HEK293T (cell line): ENCODE measurements around the gene PIGU.

Experiments
- ARNT ChIP-seq: fragments of 450-650 bp; IDR thresholded peaks from 2 replicates; pipeline ENCODE4 v1.6.1; 2017; ENCODE audit warnings: mild to moderate bottlenecking
- FOXK2 ChIP-seq: fragments of 450-650 bp; IDR thresholded peaks from 2 replicates; pipeline ENCODE4 v1.6.1; 2016; ENCODE audit warnings: mild to moderate bottlenecking

DNA sequence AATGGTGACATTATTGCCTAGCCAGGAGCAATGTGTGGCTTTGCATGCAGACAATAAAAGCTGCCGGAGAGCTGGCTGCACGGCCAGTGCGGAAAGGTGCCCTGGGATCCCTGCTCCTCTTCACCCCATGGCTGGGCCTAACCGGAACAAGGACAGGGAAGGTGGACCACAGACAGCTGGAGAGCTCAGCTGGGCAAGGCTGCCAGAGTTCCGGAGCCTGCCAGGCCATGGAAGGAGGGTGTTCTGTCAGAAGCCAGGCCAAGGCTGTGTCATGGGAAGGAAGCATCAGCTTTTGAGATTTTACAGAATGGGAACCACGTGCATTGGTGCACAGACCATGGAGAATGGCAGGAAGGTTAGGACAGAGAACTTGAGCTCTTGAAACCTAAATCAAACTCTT, 93.3 kb downstream of the PIGU start:
- no peak for TF ChIP-seq ARNT
- no peak for TF ChIP-seq FOXK2
